GM18519 (cell line): ENCODE measurements around the gene BCAS1.
A peak's percentile ranks its signal among the peaks of the same experiment; 100 is the strongest.

Source experiments
- ATAC-seq: cut with Tn5 transposase; IDR thresholded peaks from one replicate; pipeline ENCODE4 v1.9.1; 2021; ENCODE audit warnings: mild to moderate bottlenecking, moderate library complexity; ENCODE audit not compliant: unreplicated experiment, low FRiP score

Gene BCAS1

GRCh38 chr20:54103762-54104600, 33.6 kb upstream of the BCAS1 start:
- no peak for ATAC-seq

GRCh38 chr20:54103067-54103761, 32.8 kb upstream of the BCAS1 start:
- peak; percentile 89 for ATAC-seq

- ATAC-seq: no peak
Observed at GRCh38 chr20:54102543-54102942, 32.1 kb upstream of the BCAS1 start.

- ATAC-seq: no peak
Observed at GRCh38 chr20:54100563-54100962, 30.2 kb upstream of the BCAS1 start.

GRCh38 chr20:54099894-54100293, 29.5 kb upstream of the BCAS1 start:
- no peak for ATAC-seq

- ATAC-seq: no peak
Observed at GRCh38 chr20:54098047-54098446, 27.7 kb upstream of the BCAS1 start.

GRCh38 chr20:54097236-54097529, 26.8 kb upstream of the BCAS1 start:
- no peak for ATAC-seq

GRCh38 chr20:54095824-54096223, 25.4 kb upstream of the BCAS1 start:
- no peak for ATAC-seq

GRCh38 chr20:54094268-54094580, 23.8 kb upstream of the BCAS1 start:
- no peak for ATAC-seq

GRCh38 chr20:54093423-54094267, 23.3 kb upstream of the BCAS1 start:
- no peak for ATAC-seq

GRCh38 chr20:54092021-54092420, 21.6 kb upstream of the BCAS1 start:
- no peak for ATAC-seq

GRCh38 chr20:54091120-54091480, 20.7 kb upstream of the BCAS1 start:
- ATAC-seq: no peak

GRCh38 chr20:54090230-54091119, 20.1 kb upstream of the BCAS1 start:
- no peak for ATAC-seq

GRCh38 chr20:54088430-54088829, 18.0 kb upstream of the BCAS1 start:
- ATAC-seq: no peak

GRCh38 chr20:54086507-54087039, 16.2 kb upstream of the BCAS1 start:
- ATAC-seq: no peak

GRCh38 chr20:54085910-54086309, 15.5 kb upstream of the BCAS1 start:
- no peak for ATAC-seq

GRCh38 chr20:54085425-54085824, 15.0 kb upstream of the BCAS1 start:
- ATAC-seq: no peak

- ATAC-seq: no peak
Observed at GRCh38 chr20:54084727-54085388, 14.5 kb upstream of the BCAS1 start.

GRCh38 chr20:54084193-54084592, 13.8 kb upstream of the BCAS1 start:
- ATAC-seq: no peak

- no peak for ATAC-seq
Observed at GRCh38 chr20:54083459-54083858, 13.1 kb upstream of the BCAS1 start.
